ENCODE results near the gene PPFIBP2. TPM values are rescaled to one million over a fixed set of nuclear protein-coding genes. Genes with fewer than 3 reads are reported as not detected.
A peak's percentile ranks its signal among the peaks of the same experiment; 100 is the strongest.

PPFIBP2 gene
- total RNA-seq, 2 experiments from 2014 or later = 22.2 to 26.1 TPM

DNA sequence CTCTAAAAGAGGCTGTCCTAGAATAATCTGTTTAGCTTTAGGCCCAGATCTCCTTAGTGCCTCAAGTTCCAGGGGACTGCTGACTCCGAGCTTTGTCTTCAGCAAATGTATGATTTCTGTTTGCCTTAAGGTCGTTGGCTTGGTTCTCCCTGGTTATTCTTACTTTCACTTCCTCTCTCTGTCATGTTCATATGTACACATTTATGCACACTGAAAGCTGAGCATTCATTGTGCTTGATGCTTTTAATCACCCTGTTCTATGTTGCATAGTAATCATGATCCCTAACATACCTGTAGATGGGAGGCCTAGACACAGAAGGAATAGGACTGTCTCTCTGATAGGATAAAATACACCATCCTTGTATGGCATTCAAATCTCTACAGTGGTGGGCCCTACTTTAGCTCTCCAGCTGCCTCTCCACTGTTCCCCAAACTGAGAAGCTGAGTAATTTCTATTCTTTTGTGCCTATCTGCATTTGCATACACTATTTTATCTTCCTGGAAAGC is 7.2 kb downstream of the PPFIBP2 start:
- Mint-ChIP-seq H3K4me1 (ENCODE audit: low read depth) (peaks cover 45% of the 10 kb centered on the region), H3K9me3 (peaks cover 8% of the 10 kb centered on the region), H3K4me3 (no peak overlapping the region), H3K27me3 (ENCODE audit: low read depth) (no peaks in the 10 kb centered on the region), H3K36me3 (ENCODE audit: low read depth) (no peaks in the 10 kb centered on the region), H3K27ac (no peak overlapping the region)
- no peak for DNase-seq
- intact Hi-C loops (cut with micrococcal nuclease) = loop anchor here (1.0 to 5.0 kb wide), 3 partner anchors 8 to 1104 kb away; partner anchors contain the start of gene APBB1
- CTCF ChIA-PET = interaction anchor here (0.8 to 3.4 kb wide), 8 partner anchors 9 to 465 kb away, joined by 3 to 21 read pairs (median 4); partner anchors contain the start of gene PPFIBP2

GRCh38 chr11:7522121-7522520 is 8.3 kb downstream of the PPFIBP2 start:
- no peak overlapping the region for H3K4me3 Mint-ChIP-seq
- peaks cover 44% of the 10 kb centered on the region for H3K4me1 Mint-ChIP-seq (ENCODE audit: low read depth)

GRCh38 chr11:7522546-7522945 is 8.7 kb downstream of the PPFIBP2 start:
- intact Hi-C loops (cut with micrococcal nuclease) = loop anchor here (5.0 kb wide), 1 partner anchor 1105 kb away; the partner anchor contains the start of gene APBB1
- Mint-ChIP-seq H3K27me3 (ENCODE audit: low read depth) (no peaks in the 10 kb centered on the region), H3K4me3 (no peak overlapping the region), H3K36me3 (ENCODE audit: low read depth) (no peaks in the 10 kb centered on the region), H3K27ac (no peak overlapping the region), H3K4me1 (ENCODE audit: low read depth) (peaks cover 44% of the 10 kb centered on the region), H3K9me3 (peaks cover 4% of the 10 kb centered on the region)
- no peak for DNase-seq
- CTCF ChIA-PET = interaction anchor here (1.1 to 3.4 kb wide), 2 partner anchors 10 to 23 kb away, joined by 3 to 21 read pairs; partner anchors contain the start of gene PPFIBP2

More at GRCh38 chr11:7522121-7522520, 8.3 kb downstream of the PPFIBP2 start:
- no peak for DNase-seq
- intact Hi-C loops (cut with micrococcal nuclease) = loop anchor here (5.0 kb wide), 1 partner anchor 1105 kb away; the partner anchor contains the start of gene APBB1
- no peaks in the 10 kb centered on the region for H3K27me3 Mint-ChIP-seq (ENCODE audit: low read depth)
- CTCF ChIA-PET = interaction anchor here (1.1 to 3.4 kb wide), 4 partner anchors 9 to 149 kb away, joined by 3 to 21 read pairs (median 5); partner anchors contain the start of gene PPFIBP2
- no peak overlapping the region for H3K27ac Mint-ChIP-seq
- H3K36me3 Mint-ChIP-seq (ENCODE audit: low read depth) = no peaks in the 10 kb centered on the region
- peaks cover 5% of the 10 kb centered on the region for H3K9me3 Mint-ChIP-seq

- H3K36me3 Mint-ChIP-seq (ENCODE audit: low read depth) = no peaks in the 10 kb centered on the region
- no peak for DNase-seq
- CTCF ChIA-PET = interaction anchor here (3.4 kb wide), 1 partner anchor 11 kb away, joined by 21 read pairs; the partner anchor contains the start of gene PPFIBP2
These were observed 9.8 kb downstream of the PPFIBP2 start for GRCh38 chr11:7523416-7524210.

DNA sequence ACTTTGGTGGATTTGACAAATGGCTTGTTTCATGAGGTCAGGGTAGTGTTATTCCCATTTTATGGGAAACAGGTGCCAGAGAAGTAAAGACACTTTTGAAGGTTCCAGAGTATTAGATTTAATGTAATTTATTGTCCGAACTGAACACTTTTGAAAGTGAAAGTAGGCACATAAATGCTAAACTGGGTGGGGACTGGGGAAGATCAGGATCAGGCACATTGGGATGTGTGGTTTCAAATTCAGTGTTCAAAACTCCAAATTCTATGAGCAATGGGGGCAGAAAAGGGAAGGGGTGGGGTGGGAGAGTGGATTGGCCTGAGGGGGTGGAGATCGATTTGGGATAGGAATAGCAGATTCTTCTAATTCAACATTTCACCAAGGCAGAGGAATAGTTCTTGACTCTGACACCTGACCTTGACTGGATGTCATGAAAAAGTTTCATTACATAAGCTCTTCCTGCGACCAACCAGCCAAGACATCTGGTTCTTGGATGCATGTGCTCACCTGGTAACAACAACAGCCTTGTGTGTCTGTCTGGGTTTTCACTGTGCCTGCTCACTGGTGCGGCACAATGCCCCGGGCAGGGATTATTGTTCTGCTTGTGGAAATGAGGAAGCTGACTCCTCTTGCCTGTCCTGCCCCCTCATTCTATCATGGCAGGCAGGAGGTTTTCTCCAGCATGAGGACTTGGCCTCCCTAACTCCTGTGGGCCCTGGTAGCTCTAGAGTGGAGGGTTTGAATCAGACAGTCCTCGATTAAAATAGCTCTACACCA is 10.8 kb downstream of the PPFIBP2 start:
- CTCF ChIA-PET = interaction anchor here (0.9 kb wide), 1 partner anchor 11 kb away, joined by 3 read pairs; the partner anchor contains the start of gene PPFIBP2
- Mint-ChIP-seq H3K4me3 (no peak overlapping the region), H3K36me3 (ENCODE audit: low read depth) (no peaks in the 10 kb centered on the region), H3K9me3 (no peaks in the 10 kb centered on the region), H3K4me1 (ENCODE audit: low read depth) (peaks cover 60% of the 10 kb centered on the region), H3K27me3 (ENCODE audit: low read depth) (no peaks in the 10 kb centered on the region), H3K27ac (no peak overlapping the region)
- DNase-seq = no peak
- intact Hi-C loops (cut with micrococcal nuclease) = loop anchor here (5.0 kb wide), 1 partner anchor 1107 kb away; the partner anchor contains the start of gene APBB1

More at GRCh38 chr11:7523416-7524210, 9.8 kb downstream of the PPFIBP2 start:
- H3K4me3 Mint-ChIP-seq = no peak overlapping the region
- peaks cover 50% of the 10 kb centered on the region for H3K4me1 Mint-ChIP-seq (ENCODE audit: low read depth)
- H3K9me3 Mint-ChIP-seq = peaks cover 2% of the 10 kb centered on the region
- no peak overlapping the region for H3K27ac Mint-ChIP-seq
- intact Hi-C loops (cut with micrococcal nuclease) = loop anchor here (5.0 kb wide), 1 partner anchor 1106 kb away; the partner anchor contains the start of gene APBB1
- H3K27me3 Mint-ChIP-seq (ENCODE audit: low read depth) = no peaks in the 10 kb centered on the region

DNA sequence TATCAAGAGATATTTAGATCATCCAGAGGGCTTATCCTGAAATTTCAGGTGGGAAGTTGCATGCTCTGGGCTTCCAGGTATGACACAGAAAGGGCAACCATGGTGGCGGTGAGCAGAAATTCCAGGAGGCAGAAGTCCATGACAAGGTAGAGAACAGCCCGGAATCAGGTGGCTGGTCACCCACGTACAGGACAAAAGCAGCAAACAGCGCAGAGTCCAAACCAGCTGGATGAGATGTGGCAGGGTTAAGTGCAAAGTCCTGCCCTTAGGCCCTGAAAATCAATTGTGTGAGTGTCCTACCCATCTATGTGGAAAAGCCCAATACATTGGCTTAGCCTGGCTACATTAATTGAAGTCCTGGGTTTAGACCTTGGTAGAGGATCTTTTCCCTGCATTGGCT is 11.6 kb downstream of the PPFIBP2 start:
- no peak overlapping the region for H3K27ac Mint-ChIP-seq
- CTCF ChIA-PET = interaction anchor here (0.9 kb wide), 1 partner anchor 12 kb away, joined by 3 read pairs; the partner anchor contains the start of gene PPFIBP2
- no peak overlapping the region for H3K4me3 Mint-ChIP-seq
- DNase-seq = no peak
- no peaks in the 10 kb centered on the region for H3K9me3 Mint-ChIP-seq
- no peaks in the 10 kb centered on the region for H3K36me3 Mint-ChIP-seq (ENCODE audit: low read depth)
- H3K27me3 Mint-ChIP-seq (ENCODE audit: low read depth) = no peaks in the 10 kb centered on the region
- H3K4me1 Mint-ChIP-seq (ENCODE audit: low read depth) = peaks cover 68% of the 10 kb centered on the region
- intact Hi-C loops (cut with micrococcal nuclease) = no loop called here

- H3K27ac Mint-ChIP-seq = no peak overlapping the region
- no peaks in the 10 kb centered on the region for H3K36me3 Mint-ChIP-seq (ENCODE audit: low read depth)
- H3K9me3 Mint-ChIP-seq = no peaks in the 10 kb centered on the region
- intact Hi-C loops (cut with micrococcal nuclease) = no loop called here
- peaks cover 80% of the 10 kb centered on the region for H3K4me1 Mint-ChIP-seq (ENCODE audit: low read depth)
- H3K4me3 Mint-ChIP-seq = no peak overlapping the region
- CTCF ChIA-PET = no interaction called here
- DNase-seq = peak; percentile 50
- H3K27me3 Mint-ChIP-seq (ENCODE audit: low read depth) = no peaks in the 10 kb centered on the region
These were observed 13.2 kb downstream of the PPFIBP2 start for GRCh38 chr11:7527029-7527428.

- H3K27me3 Mint-ChIP-seq (ENCODE audit: low read depth) = no peaks in the 10 kb centered on the region
- CTCF ChIA-PET = no interaction called here
- peaks cover 81% of the 10 kb centered on the region for H3K4me1 Mint-ChIP-seq (ENCODE audit: low read depth)
- no peaks in the 10 kb centered on the region for H3K36me3 Mint-ChIP-seq (ENCODE audit: low read depth)
- DNase-seq = no peak
- intact Hi-C loops (cut with micrococcal nuclease) = loop anchor here (1.0 kb wide), 1 partner anchor 7 kb away; no protein-coding TSS in a partner anchor
- H3K4me3 Mint-ChIP-seq = no peak overlapping the region
- H3K9me3 Mint-ChIP-seq = no peaks in the 10 kb centered on the region
- H3K27ac Mint-ChIP-seq = peak overlapping the region; percentile 31
These were observed 14.8 kb downstream of the PPFIBP2 start for GRCh38 chr11:7528514-7529049.

DNA sequence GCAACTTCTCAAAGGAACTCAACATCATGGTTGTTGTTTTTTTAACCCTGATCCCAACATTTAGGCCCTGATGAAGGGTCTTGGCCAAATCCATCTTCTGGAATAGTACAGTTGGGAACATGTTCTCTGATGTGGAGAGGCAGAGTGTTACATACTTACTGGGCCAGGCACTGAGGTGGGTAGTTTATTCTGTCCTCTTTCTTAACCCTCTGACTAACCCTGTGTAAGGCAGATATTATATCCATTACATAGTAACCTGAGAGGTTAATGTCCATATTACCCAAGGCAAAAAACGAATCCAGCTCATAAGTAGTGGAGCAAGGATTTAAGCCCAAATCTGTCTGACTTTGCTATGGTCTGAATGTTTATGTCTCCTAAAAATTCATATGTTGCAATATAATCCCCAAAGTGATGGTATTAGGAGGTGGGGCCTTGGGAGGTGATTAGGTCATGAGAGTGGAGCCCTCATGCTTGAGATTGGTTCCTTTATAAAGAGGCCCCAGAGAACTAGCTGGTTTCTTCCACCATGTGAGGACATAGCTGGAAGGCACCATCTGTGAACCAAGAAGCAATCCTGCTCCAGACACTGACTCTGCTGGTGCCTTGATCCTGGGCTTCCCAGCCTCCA is 16.3 kb downstream of the PPFIBP2 start:
- no peak overlapping the region for H3K4me3 Mint-ChIP-seq
- H3K36me3 Mint-ChIP-seq (ENCODE audit: low read depth) = no peaks in the 10 kb centered on the region
- intact Hi-C loops (cut with micrococcal nuclease) = no loop called here
- no peaks in the 10 kb centered on the region for H3K9me3 Mint-ChIP-seq
- CTCF ChIA-PET = interaction anchor here (0.8 to 1.6 kb wide), 3 partner anchors 9 to 19 kb away, joined by 3 to 6 read pairs (median 5); no protein-coding TSS in a partner anchor
- no peak overlapping the region for H3K27ac Mint-ChIP-seq
- no peaks in the 10 kb centered on the region for H3K27me3 Mint-ChIP-seq (ENCODE audit: low read depth)
- peaks cover 81% of the 10 kb centered on the region for H3K4me1 Mint-ChIP-seq (ENCODE audit: low read depth)
- DNase-seq = no peak

- H3K4me3 Mint-ChIP-seq = no peak overlapping the region
- H3K27ac Mint-ChIP-seq = no peak overlapping the region
- no peaks in the 10 kb centered on the region for H3K27me3 Mint-ChIP-seq (ENCODE audit: low read depth)
- intact Hi-C loops (cut with micrococcal nuclease) = no loop called here
- H3K36me3 Mint-ChIP-seq (ENCODE audit: low read depth) = no peaks in the 10 kb centered on the region
- peaks cover 81% of the 10 kb centered on the region for H3K4me1 Mint-ChIP-seq (ENCODE audit: low read depth)
- no peaks in the 10 kb centered on the region for H3K9me3 Mint-ChIP-seq
- CTCF ChIA-PET = interaction anchor here (1.3 to 1.6 kb wide), 2 partner anchors 10 to 17 kb away, joined by 5 to 6 read pairs; no protein-coding TSS in a partner anchor
- DNase-seq = peak; percentile 33
These were observed 17.2 kb downstream of the PPFIBP2 start for GRCh38 chr11:7531011-7531410.

DNA sequence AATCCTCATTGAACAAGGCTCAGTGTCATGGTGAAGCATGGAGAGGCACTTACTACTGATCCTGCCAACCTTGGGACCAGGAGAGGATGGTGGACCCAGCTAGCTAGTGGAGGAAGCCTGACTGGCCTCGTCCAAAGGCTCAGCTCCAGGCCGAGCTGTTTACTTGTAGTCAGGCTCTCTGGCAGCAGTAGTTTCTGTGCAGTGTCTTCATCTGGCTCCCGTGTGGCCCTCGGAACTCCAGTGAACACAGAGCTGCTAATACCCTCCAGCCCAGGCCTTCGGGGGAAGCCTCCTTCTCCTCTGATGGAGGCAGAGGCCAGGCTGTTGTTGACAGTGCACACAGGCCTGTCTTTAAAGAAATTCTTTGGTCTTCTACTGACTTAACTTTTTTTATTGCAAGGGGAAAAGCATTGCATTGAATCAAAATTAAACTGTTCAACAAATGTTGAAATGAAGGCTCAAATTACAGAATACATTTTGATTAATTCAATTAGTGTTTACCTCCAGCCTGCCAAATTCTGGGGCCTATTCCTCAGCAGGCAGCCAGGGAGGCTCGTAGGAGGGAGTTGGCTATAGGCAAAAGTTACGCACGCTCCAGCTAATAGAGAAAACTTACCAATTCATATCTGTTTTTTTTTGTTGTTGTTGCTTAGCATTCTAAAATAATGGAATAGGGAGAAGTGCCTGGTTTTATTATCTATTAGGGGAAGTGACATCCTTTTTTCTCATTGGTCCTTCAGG is 18.8 kb downstream of the PPFIBP2 start:
- CTCF ChIA-PET = no interaction called here

More for the DNA sequence above, 18.8 kb downstream of the PPFIBP2 start:
- no peak overlapping the region for H3K4me3 Mint-ChIP-seq
- intact Hi-C loops (cut with micrococcal nuclease) = no loop called here
- no peaks in the 10 kb centered on the region for H3K27me3 Mint-ChIP-seq (ENCODE audit: low read depth)
- H3K36me3 Mint-ChIP-seq (ENCODE audit: low read depth) = no peaks in the 10 kb centered on the region
- no peak for DNase-seq
- peaks cover 82% of the 10 kb centered on the region for H3K4me1 Mint-ChIP-seq (ENCODE audit: low read depth)
- H3K9me3 Mint-ChIP-seq = no peaks in the 10 kb centered on the region
- no peak overlapping the region for H3K27ac Mint-ChIP-seq

Data from activated naive CD4-positive, alpha-beta T cell treated with anti-CD3 and anti-CD28 coated beads for 36 hours (primary cell).